ENCODE results near the gene KLHL35.

KLHL35 gene

DNA sequence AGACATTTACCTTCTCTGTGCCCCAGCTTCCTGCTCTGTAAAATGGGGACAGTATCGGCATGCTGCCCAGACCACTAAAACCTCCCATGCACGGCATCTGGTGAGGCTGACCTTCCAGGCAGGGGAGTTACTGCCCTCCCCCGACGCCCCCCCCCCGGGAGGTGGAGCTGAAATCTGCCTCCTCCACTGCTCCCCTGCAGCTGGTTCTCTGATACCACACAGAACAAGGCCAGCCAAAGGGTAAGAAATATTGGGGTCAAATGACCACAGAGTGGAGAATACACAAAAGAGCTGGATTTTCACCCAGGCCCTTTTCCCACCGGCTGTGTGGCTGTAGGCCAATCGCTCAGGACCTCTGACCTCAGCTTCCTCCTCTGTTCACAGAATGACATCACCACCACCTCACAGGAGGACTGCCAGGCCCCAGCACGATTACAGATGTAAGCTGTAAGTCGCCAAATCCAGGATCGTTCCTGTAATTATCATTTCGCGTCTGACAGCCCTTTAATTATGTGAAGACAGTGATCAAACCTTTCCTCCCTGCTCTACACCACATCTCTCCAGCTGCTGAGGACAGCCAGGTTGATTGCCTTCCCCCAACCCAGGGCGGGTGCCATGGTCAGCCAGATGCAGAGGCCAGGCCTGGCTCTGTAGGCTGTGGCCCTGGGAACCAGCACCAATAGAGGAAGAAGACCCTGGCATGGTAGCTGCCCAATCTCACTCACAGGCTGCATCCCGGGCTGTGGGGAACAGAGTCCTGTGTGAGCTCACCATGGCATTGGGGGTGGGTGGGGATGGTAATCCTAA is 35.7 kb upstream of the KLHL35 start:
- peak; percentile 89 for DNase-seq (ENCODE audit: low read depth)

DNA sequence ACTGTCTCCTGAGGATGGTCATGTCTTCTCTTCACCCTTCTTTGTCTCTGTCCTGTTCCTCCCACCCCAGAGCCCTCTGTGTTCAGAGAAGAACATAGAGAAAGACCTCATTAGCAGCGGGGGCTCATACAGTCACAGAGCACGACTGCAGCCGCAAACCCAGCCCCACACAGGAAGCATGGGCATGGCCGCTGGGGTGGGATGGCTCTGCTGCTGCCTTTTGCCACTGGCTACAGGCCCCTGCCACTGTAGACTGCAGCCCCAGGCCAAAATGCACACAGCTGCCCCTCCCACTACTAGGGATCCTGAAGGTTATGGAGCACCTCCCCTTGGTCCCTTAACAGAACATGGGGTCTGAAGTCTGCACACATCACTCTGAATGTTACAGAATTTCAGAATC is 34.9 kb upstream of the KLHL35 start:
- DNase-seq (ENCODE audit: low read depth), result no peak

- no peak for DNase-seq (ENCODE audit: low read depth)
These were observed 34.3 kb upstream of the KLHL35 start for GRCh38 chr11:75467311-75467710.

GRCh38 chr11:75465701-75466531 is 32.9 kb upstream of the KLHL35 start:
- peak; percentile 81 for DNase-seq (ENCODE audit: low read depth)

- no peak for DNase-seq (ENCODE audit: low read depth)
These were observed 30.2 kb upstream of the KLHL35 start for GRCh38 chr11:75463106-75463774.

DNA sequence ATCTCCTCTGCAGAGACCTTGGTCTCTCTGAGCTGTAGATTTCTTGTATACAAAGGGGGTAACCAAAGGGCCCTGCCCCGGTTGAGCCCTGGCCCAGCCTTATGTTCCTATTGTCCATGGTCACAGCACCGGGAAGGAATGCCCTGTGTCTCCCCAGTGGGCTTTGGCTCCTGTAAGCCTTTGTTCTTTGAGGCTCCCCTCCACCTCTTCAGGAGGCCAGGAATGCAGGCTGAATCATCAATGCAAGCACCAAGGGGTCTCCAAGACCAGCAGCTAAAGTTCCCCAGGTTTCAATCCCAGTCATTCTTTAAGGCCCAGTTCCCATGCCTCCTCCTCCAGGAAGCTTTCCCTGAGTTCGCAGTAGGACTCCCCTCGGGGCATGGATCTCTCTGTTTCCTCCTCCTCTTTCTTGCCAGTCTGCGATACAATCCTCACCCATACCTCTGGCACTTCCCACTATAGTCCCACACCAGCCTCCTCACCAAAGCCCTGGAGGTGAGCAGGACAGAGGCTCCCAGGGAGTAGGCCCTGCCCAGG is 29.2 kb upstream of the KLHL35 start:
- no peak for DNase-seq (ENCODE audit: low read depth)

DNA sequence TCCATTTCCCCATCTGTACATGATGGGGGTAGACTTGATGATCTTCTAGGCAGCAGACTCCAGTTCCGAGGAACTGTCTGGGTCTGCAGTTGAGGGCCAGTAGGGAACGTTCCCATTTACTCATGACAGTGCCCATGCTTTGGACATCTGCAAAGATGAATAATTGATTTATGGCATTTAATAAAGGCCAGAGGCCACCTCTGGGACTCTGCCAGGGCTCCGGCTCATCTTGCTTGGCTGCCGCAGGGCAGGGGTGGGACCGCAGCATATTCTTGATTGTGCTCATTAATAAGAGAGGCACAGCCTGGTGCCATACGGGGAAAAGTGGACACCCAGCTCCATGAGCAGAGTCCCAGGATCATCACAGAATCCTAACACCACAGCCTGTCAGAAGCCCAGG is 28.1 kb upstream of the KLHL35 start:
- DNase-seq (ENCODE audit: low read depth), result no peak

DNA sequence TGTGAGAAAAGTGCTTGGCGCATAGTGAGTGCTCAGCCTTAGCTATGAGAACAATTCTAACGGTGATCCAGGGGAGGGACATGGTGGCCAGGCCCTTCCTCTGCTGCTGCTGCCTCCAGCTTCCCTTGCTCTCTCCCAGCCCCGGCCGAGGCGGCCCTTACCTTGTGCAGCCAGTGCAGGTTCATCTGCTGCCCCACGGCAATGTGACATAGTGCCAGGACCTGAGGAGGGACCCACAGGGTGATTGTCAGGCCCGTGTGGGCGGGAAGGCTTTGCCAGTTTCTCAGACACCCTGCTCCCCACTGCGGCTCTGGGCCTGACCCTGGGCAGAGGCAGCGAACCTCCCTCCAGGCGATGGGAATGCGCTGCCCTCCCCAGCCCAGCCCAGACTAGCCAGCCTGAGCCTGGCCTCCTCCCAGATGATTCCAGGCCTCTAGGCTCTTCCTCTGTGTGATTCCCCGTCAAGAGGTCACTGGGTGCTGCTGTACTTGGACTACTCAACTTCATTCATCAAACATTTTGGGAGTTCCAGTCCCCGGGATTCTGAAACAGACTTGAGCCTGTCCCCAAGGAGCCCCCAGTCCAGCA is 23.7 kb upstream of the KLHL35 start:
- no peak for DNase-seq (ENCODE audit: low read depth)

DNA sequence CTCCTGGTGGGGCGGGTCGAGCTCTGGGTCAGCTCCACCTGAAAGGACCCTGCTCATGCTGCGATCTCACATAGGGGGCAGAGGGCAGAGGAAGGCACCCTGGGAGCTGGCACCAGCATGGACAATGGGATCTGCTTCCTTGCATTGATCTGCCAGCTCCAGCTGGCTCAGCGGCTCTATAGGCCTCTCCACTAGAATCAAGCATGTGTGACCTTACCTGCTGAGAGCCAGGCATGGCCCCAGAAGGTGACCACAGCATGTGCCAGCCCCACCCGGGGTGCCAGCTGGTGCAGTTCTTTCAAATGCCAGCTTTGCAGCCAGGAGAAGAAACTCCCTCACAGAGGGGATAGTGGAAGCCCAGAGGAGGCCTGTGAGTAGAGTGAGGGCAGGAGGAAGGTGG is 22.0 kb upstream of the KLHL35 start:
- DNase-seq (ENCODE audit: low read depth), result no peak

- DNase-seq (ENCODE audit: low read depth), result peak; percentile 32
These were observed 21.1 kb upstream of the KLHL35 start for GRCh38 chr11:75453916-75454655.

DNA sequence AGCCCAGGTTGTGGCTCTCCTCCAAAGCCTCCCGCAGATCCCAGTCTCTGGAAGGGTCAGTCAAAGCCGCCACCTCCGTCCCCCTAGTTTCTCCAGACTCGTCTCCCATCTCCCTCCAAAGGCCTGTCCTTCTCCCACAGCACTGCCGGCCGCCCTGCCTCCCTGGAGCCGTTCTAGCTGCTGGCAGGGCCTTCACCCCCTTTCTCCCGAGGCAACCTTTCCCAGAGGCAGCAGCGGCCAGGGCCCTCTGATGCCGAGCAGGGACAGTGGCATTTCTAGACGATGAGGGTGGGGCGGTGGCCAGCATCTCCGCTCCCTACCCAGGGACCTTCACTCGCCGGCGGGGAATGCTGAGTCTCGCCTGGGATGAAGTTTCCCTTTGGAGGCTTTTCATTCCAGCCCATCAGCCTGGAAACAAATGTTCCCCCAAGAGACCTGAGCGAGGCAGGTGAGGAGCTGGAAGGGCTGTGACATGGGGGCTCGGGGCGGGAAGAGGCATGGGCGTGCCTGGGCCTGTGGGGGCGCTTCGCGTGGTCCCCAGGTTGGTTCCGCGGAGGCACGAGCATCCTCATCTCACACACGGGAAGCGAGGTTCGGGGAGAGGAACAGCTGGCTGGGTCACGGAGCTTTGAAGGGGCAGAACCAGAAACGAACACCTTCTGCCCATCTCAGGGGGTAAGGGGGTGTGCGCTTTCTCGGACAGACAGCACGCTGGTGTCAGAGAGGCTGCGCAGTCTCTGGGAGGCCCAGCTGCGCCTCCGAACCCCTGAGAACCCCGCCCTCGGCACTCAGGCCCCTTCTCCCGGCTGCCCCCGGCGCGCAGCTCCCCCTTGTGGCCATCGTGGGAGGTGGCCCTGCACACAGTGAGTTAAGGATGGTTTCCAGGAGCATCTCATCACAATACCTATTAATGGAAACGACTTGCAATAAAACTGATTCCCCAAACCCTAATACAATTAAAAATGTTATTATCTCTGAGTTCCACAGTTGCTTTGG is 18.1 kb upstream of the KLHL35 start:
- DNase-seq (ENCODE audit: low read depth), result no peak

GRCh38 chr11:75450236-75450635 is 17.2 kb upstream of the KLHL35 start:
- no peak for DNase-seq (ENCODE audit: low read depth)

DNA sequence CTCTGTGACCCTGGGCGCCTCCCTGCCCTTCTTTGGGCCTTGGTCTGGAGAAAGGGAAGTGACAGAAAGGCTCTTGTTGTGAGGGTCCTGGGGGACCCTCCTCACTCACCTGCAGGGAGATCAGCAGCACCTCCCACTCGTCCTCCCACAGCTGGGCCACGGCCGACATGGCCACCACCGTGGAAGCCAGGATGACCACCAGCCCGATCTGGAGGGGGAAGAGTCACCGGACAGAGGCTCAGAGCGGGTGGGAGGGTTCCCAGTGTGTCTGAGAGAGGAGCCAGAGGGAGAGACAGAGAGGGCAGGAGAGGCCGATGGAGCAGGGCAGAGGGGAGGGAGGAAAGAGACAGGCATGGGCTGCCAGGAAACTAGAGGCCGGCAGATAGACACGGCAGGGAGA is 16.8 kb upstream of the KLHL35 start:
- DNase-seq (ENCODE audit: low read depth), result no peak

- DNase-seq (ENCODE audit: low read depth), result no peak
These were observed 16.3 kb upstream of the KLHL35 start for GRCh38 chr11:75449271-75449670.

DNA sequence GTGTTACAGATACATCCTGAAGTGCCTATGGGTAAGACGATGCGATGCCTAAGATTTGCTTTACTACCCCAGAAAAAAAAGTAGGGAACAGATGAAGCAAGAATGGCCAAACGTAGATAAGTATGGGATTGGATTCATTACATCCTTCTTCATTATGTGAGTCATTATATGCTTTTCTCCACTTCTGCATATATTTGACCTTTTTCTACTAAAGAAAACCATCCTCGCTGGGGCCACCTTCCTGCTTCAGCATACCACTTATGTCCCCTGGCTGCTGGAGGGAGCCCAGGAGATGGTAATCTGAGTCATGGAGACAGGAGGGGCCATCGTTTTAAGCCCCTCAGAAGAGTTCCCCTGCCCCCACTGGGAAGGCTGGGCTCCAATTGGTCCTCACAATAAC is 14.4 kb upstream of the KLHL35 start:
- DNase-seq (ENCODE audit: low read depth), result no peak

DNA sequence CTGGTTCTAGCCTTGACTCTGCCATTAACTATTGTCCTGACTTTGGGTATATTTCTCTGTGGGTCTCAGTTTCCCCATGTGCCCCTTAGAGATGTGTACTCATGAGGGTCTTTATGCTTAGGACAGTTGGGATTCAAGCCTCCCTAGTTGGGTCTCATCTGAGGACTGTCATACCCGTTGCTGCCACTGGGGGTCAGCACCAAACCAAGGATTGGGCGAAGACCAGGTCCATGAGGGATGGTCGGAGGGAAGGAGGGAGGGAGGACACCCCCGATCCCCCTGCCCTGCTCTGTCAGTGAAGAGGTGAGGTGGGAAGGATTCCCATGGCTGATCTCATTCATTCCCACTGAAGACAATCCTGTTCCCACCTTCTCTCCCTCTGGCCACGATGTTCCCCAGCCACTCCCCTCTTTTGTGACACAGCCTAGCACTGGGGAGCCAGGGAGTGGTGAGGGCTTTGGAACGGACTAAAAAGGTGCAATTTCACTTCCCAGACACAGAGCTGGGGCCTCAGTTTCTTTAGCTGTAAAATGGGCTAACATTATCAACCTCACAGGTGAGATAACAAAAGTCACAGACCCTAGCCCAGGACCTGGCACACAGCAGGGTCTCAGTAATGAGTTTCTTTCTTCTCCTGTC is 12.4 kb upstream of the KLHL35 start:
- peak; percentile 34 for DNase-seq (ENCODE audit: low read depth)

GRCh38 chr11:75443043-75443442 is 10.0 kb upstream of the KLHL35 start:
- no peak for DNase-seq (ENCODE audit: low read depth)

DNA sequence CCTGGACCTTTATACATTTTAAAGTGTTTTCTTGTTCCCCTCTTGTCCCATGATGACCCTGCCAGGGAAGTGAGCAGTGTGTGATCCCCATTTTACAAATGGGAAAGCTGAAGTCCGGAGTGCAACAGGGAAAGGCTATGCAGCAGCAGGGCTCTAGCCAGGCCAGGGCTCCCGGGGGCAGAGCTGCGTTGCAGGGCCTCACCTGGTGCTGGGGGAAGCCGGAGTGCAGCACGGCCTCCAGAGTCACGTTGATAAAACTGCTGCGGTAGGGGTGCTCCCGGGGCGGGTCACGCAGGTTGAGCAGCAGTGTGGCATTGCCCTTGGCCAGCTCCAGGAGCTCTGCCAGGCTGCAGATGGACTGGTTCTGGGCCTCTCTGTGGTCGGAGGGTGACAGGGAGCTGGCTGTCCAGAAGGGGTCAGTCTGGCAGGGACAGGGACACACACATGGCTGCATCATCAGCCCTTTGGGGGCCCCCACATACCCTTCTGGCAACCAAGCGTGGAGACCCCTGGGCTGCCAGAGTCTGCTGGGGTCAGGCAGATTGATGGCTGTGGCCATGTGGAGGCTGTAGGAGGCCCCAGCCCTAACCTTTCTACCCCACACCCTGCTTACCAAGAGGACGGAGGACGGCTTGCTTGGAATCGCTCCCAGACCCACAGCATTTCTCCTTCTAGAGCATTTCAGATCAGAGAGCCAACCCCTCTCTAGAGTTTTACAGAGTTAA is 9.3 kb upstream of the KLHL35 start:
- no peak for DNase-seq (ENCODE audit: low read depth)

- no peak for DNase-seq (ENCODE audit: low read depth)
These were observed 8.8 kb upstream of the KLHL35 start for GRCh38 chr11:75441804-75442132.

Measured in amniotic epithelial cell (primary cell).